Peyer's patch (tissue), 4 donors: Measurements from ENCODE around the gene TXLNG.

Experiments used
- POLR2A ChIP-seq, 2 donors: fragments of 450-650 bp; IDR thresholded peaks; one replicate each; pipeline ENCODE4 v1.5.1; 2017; ENCODE audit warnings: antibody characterized with exemption in 2 of 2, mild to moderate bottlenecking in 2 of 2, moderate library complexity in 2 of 2
- TF ChIP-seq, protein P1 (sequence below), 6 experiments: fragments of 450-650 bp in 4 of 6; fragments of 200-600 bp in 2 of 6; sonication (generic) in 1 of 6; IDR thresholded peaks; one replicate each; pipeline ENCODE4 v1.5.1; 2017 to 2019; ENCODE audit warnings: antibody characterized with exemption in 6 of 6, mild to moderate bottlenecking in 3 of 6, moderate library complexity in 1 of 6

DNA sequence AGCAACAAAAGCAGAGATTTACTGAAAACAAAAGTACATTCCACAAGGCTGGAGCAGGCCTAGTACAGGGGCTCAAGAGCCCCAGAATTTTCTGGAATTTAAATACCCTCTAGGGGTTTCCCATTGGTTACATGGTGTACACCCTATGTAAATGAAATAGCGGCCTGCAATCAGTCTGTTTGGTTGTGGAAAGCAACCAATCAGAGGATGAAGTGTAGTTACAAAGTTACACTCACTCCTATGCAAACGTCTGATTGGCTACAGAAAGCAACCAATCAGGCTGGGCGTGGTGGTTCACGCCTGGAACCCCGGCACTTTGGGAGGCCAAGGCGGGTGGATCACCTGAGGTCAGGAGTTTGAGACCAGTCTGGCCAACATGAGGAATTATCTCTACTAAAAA lies 13.8 kb upstream of the TXLNG start:
- TF ChIP-seq, protein P1, sequence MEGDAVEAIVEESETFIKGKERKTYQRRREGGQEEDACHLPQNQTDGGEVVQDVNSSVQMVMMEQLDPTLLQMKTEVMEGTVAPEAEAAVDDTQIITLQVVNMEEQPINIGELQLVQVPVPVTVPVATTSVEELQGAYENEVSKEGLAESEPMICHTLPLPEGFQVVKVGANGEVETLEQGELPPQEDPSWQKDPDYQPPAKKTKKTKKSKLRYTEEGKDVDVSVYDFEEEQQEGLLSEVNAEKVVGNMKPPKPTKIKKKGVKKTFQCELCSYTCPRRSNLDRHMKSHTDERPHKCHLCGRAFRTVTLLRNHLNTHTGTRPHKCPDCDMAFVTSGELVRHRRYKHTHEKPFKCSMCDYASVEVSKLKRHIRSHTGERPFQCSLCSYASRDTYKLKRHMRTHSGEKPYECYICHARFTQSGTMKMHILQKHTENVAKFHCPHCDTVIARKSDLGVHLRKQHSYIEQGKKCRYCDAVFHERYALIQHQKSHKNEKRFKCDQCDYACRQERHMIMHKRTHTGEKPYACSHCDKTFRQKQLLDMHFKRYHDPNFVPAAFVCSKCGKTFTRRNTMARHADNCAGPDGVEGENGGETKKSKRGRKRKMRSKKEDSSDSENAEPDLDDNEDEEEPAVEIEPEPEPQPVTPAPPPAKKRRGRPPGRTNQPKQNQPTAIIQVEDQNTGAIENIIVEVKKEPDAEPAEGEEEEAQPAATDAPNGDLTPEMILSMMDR (IDR thresholded peaks at IDR 0.05) = no peak
- no peak for TF ChIP-seq POLR2A (IDR thresholded peaks at IDR 0.05)
